ENCODE data around the gene FOXM1. TPM values are rescaled to one million over a fixed set of nuclear protein-coding genes. Genes with fewer than 3 reads are reported as not detected.

The FOXM1 gene
- total RNA-seq, 4 donors from 2014 or later: 0.09 to 4.3 (median 0.50) TPM

- TF ChIP-seq CTCF (IDR thresholded peaks at IDR 0.05): no peak
- DNase-seq (ENCODE audit: low spot score) (no peak), ATAC-seq (ENCODE audit: low FRiP score) (no peak)
Observed at GRCh38 chr12:2860170-2860569, 16.8 kb downstream of the FOXM1 start.

GRCh38 chr12:2858944-2859421 lies 18.0 kb downstream of the FOXM1 start:
- ATAC-seq (ENCODE audit: low FRiP score): no peak

GRCh38 chr12:2858334-2858733 lies 18.6 kb downstream of the FOXM1 start:
- DNase-seq (ENCODE audit: low spot score) (no peak), ATAC-seq (ENCODE audit: low FRiP score) (no peak)
- no peak for TF ChIP-seq CTCF (IDR thresholded peaks at IDR 0.05)

More at GRCh38 chr12:2858944-2859421, 18.0 kb downstream of the FOXM1 start:
- DNase-seq (ENCODE audit: low spot score): no peak
- TF ChIP-seq CTCF (IDR thresholded peaks at IDR 0.05): no peak

- TF ChIP-seq CTCF (IDR thresholded peaks at IDR 0.05): no peak
- DNase-seq (ENCODE audit: low spot score) (no peak), ATAC-seq (ENCODE audit: low FRiP score) (no peak)
Observed at GRCh38 chr12:2857576-2857975, 19.4 kb downstream of the FOXM1 start.

GRCh38 chr12:2857021-2857431 lies 19.9 kb downstream of the FOXM1 start, which contains the start of gene TEX52:
TEX52 (minus strand) TSS chr12:2857039; CDS start chr12:2857026, 13 bp downstream.
- no peak for ATAC-seq (ENCODE audit: low FRiP score)
- no peak for DNase-seq (ENCODE audit: low spot score)
- no peak for TF ChIP-seq CTCF (IDR thresholded peaks at IDR 0.05)

- DNase-seq (ENCODE audit: low spot score): no peak
- ATAC-seq (ENCODE audit: low FRiP score): no peak
- TF ChIP-seq CTCF (IDR thresholded peaks at IDR 0.05): no peak
Observed at GRCh38 chr12:2856051-2856450, 20.9 kb downstream of the FOXM1 start.

GRCh38 chr12:2855546-2855945 lies 21.4 kb downstream of the FOXM1 start:
- ATAC-seq (ENCODE audit: low FRiP score) (no peak), DNase-seq (ENCODE audit: low spot score) (no peak)
- no peak for TF ChIP-seq CTCF (IDR thresholded peaks at IDR 0.05)
